Muscle of back (tissue), 11 donors: Measurements from ENCODE around the gene RASGRF2. TPM values are rescaled to one million over a fixed set of nuclear protein-coding genes. Genes with fewer than 3 reads are reported as not detected.

ENCODE experiments used
- DNase-seq, 3 donors: peaks; one replicate each; pipeline versions ENCODE4 v3.0.0 to v3.0.0-alpha.2; 2013
- polyA plus RNA-seq, 10 donors: library from polyadenylated mRNA; unstranded; fragments of 120-200 nt; gene quantifications; one replicate each; pipeline ENCODE4 v1.2.1, GENCODE V29; 2013; ENCODE audit not compliant: insufficient read length in 10 of 10

The RASGRF2 gene
- polyA plus RNA-seq, 10 donors, result 0.35 to 3.4 (median 0.85) TPM

DNA sequence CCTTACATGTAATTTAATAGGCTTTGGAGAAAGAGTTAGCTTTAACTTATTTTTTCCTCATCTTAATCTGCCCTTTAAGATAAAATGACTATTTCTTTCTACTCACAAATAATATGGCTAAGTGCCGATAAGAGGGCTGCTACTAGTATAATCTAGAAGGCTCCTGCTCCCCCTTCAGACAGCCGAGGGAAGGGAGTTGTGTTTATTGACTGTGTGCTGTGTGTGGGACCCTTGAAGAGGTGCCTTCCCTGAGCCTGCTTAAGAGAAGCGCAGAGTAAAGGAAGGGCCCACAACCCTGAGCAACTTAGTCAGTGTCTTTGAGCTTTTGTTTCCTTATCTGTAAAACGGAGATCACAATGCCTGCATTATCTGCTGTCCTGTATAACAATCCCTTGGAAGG is 244.9 kb downstream of the RASGRF2 start:
- no peak for DNase-seq

DNA sequence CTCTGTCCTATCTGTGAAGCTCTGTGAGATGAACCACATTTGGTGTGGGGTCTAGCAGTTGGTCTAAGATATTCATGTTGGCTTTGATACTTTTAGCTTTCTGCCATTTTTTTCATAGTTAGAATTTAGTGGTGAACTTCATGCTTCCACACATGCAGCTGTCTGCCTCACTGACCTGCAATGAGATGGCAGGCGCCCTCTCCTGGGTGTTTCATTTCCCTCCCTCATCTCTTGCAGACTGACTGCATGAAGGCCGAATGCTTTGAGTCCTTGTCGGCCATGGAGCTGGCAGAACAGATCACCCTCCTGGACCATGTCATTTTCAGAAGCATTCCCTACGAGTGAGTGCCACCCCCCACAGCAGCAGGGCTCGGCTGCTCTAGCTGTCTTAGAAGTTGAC is 246.8 kb downstream of the RASGRF2 start:
- no peak for DNase-seq

DNA sequence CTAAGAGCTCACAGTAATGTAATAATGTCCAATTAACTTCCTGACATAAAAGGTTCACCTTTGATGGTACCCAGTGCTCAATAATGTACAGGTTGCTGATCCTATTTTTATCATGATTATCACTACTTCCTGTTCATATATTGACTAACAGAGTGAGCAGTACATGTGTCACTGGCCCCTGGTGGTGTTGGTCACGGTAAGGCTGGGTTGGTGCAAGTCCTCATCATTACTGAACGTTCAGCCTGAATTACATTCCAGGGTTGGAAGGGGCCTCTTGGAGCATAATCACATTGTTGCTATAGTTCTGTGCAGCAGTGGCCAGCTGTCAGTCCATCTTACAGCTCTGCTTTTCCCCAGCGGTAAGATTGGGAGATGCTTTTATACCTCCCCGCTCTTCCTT is 248.7 kb downstream of the RASGRF2 start:
- DNase-seq, result no peak

DNA sequence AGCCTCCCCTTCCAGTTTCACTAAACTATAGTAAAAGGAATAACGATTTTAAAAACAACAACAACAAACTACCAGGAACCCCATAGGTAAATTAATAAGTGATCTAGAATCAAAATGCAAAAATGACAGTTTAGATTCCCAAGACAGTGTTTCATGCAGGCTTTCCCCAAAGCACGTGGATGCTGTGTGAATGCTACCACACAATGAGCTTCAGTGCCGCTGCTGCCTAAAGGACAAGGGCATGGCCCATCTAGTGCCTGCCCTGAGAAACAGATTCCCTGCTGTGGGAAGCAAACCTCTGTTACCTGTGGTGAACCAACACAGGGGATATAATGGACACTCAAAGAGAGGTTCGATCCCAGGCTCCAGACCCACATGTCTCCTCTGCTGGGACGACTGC is 249.2 kb downstream of the RASGRF2 start:
- DNase-seq, result no peak

DNA sequence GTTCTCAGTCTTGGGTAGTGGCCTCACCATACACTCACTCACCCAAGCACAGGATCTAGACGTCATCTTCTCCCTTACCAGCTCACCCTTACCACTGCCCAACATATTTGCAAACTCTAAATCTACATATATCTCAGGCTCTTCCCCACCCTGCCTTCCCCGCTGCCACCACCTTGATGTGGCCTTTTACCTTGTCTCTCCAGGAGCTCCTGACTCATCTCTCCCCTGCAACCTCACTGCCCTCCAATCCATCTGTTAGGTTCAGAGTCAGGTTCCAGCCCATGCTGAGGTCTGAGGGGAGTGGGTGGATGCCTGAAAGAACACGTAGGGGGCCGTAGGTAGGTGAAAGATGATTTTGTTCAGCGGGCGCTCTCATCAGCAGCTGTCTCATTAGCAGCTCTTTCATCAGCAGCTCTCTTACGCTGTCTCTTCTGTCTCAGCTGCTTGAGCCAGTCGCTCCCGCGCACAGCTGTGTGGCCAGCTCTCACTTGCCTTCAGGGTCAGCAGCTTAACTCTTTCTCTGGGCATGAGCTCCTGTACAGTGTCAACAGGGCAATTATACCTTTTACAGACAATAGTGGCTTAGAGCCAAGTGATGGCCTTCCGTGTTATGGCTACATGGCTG is 249.8 kb downstream of the RASGRF2 start:
- DNase-seq, result no peak

DNA sequence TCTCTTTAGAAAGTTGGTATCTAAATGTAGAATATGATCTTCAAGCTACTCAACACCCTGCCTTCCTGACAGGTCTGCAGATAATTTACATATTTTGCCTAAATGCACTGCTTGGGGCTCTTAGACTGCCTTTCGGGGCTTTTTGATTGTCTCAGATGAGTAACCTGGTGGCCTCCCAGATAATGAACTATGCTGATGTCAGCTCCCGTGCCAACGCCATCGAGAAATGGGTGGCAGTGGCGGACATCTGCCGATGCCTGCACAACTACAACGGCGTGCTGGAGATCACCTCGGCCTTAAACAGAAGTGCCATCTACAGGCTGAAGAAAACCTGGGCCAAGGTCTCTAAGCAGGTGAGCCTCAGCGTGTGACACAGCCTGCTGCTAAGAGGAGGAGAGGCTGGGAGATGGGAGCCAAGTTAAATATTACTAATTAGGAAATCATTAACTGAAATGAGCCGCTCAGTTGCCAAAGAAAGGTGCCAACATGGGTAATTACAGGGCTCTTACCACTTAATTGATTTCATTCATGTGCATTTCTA is 252.1 kb downstream of the RASGRF2 start:
- no peak for DNase-seq

DNA sequence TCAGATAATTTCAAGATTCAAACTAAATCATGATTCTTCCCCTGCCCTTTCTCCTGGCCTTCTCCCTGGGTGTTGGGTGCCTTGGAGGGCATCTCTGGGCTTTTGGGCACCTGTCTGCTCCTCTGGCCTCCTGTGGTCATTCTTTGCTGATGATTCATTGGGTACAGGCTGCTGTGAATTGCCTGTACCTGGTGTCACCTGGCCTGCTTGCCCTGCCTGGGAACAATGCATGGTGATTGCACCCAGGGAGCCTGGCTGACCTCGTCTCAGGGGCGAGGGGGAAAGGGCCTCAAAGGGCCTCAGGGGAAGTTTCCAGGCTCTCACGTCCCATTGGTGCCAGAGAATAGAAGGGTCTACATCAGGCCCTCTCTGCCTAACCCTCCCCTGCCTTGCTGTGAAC is 252.9 kb downstream of the RASGRF2 start:
- no peak for DNase-seq

DNA sequence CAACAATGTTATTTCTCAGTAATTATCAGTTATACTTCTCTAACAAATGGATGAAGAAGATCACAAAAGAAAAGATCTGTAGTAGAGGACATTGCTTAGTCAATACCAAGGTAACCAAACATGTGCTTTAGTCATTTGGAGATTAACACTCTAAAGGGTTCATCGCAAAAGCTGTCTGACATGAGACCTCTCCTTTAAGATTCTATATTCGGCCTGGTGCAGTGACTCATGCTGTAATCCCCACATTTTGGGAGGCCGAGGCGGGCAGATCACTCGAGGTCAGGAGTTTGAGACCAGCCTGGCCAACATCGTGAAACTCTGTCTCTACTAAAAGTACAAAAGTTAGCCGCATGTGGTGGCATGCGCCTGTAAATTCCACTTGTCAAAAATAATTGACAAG is 254.7 kb downstream of the RASGRF2 start:
- no peak for DNase-seq

DNA sequence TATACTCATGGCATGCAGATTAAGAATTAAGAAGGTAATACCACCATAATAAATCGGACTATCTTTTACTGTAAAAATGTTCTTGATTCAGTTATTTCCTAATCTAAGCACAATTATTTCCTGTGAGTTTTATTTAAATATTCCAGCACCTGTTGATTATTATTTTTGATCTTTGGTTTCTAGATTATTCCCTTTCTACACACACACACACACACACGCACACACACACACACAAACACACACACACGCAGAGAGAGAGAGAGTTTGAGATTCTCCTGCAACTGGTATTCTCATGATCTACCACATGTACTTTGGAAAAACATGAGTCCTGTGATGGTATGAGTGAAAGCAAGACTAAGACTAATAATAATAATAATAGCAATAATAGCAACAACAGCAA is 256.0 kb downstream of the RASGRF2 start:
- no peak for DNase-seq

DNA sequence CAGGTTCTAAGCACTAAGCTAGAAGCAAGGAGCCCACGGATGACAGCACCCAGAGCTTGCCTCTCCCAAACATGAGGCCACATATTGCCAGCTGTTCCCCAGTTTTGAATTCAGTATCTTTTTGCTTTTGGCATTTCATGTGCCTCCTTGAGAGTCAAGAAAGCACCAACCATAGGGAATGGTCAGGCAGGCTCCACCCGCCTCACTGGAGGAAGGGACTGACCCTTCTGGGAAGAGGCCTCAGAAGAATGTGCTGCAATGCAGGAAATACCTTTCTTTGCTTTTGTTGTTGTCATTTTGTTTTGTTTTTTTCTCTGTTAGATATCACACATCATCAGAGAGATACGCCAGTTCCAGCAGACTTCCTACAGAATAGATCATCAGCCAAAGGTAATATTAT is 259.2 kb downstream of the RASGRF2 start:
- DNase-seq, result no peak

DNA sequence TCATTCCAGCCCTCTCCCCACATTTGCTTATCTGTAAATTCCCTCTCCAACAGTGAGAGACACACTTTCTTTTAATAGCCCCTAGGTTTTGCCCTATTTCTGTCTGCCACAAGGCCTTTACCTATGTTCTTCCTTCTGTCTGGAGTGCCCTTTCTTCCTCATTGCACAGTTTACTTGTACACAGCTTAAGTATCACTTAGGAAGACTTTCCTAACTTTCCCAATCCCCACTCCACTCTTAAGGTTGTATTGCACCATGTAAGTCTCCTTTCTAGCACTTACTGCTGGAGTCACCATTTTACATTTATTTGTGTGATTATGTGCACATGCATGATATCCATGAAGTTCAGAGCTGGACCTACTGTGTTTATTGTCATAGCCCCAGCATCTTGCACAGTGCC is 262.1 kb downstream of the RASGRF2 start:
- DNase-seq, result no peak

DNA sequence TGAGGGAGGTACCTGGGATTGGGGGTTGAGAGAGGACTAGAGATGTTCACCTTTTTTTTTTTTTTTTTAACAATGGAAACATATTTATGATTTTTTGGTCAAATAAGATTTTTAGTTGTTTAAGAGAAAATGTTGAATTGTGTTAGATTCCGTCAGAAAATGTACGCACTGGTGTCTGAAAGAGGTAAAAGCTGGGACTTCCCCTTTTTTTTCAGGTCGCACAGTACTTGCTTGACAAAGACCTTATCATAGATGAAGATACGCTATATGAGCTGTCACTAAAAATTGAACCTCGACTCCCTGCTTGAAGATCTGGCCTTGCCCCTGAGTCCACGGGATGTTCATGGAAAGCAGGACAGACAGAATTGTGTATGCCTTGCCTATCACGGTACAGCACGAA is 265.3 kb downstream of the RASGRF2 start:
- no peak for DNase-seq

DNA sequence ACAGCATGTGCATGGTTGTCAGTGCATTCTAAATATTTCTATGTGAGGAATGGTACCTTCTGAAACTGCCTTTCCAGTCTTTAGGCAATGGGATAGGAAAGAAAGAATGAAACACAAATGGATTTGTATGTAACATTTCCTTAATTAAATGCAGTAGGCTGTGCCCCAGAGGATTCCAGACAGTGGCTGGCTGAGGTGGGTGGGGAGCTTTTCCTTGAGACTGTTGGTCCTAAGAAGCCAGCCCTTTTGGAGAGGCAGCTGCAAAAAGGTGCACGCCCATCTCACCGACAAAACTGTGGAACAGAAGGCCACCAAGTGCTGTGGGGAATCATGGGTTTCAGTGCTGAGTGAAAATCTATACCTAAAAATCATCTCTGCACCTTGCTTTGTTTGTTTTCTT is 266.1 kb downstream of the RASGRF2 start:
- no peak for DNase-seq

DNA sequence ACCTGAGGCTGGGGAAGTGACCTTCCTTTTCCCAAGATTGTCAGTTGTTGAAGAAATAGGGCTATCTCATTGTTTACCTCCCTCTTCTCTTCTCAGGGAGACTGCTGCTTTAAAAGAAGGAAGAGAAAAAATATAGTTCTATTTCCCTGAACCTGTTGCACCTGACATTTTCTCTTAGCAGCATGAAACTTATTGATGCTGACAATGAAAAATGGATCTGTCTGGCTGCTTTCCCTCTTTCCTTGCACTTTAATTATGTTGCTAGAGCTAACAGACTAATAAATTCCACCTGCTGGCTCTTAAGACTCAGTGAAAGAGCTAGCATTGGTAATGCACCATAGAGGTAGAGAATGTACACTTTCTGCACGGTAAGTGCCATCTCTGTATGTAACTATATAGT is 266.8 kb downstream of the RASGRF2 start:
- no peak for DNase-seq

DNA sequence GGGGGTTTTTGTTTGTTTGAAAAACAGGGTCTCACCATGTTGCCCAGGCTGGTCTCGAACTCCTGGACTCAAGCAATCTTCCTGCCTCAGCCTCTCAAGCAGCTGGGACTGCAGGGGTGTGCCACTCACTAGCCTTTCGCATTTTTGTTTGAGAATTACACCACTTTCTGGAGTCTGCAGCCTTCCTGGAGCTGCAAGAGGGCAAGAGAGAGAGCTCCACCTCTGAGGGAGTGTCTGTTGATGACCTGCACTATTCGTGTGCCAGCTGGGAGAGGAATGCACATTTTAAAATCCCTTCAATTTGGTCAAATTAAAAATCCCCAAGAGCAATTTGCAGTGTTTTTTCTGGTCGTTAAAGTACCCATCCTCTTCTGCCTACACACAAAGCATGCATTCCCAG is 267.9 kb downstream of the RASGRF2 start:
- DNase-seq, result no peak

DNA sequence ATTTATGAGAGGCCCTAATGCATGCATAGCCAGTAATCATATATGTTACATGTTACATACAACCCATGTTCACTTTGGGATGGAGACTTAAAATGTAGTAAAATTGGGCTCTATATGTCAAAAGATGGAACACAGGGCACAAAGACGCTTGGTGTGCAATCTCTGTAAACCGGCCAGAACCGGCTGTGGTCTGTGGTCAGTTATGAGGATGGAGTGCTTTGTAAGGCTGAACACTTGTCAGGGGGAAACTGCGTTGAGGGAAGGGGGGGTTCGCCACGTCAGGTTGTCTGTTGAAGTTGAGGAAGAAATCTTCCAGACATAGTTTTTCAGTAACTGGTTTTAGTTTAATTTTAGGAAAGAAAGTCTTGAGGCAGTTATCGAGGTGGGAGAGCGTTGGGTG is 270.3 kb downstream of the RASGRF2 start:
- no peak for DNase-seq

DNA sequence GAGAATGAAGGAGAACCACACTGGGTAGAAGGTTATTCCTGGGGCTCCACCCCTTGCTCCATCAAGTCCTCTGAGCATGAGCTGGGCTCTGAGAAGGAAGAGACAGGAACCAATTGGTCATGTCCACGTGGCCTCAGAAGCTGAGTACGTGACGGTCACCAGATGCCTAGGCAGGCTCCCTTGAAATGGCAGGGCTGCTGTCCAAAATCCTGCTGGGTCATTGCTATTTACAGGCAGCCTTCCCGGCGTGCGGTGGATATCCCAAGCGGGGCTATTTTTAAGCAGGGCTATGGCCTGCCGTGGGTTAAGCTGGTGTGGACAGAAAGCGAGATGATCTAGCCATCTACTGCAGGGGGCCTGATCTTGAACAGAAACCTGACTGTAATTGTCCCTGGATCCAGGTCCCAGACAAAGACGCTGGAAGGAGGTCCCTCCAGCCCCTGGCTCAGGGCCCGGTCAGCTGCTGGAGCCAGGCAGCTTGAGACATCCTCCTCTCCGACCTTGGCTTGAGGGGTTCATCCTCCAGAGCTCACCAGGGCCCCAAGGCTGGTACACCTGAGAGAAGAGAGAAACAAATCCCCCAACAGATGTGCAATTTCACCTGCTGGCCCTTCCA is 272.4 kb downstream of the RASGRF2 start:
- DNase-seq, result peak; percentile 49 to 64 (median 64)

DNA sequence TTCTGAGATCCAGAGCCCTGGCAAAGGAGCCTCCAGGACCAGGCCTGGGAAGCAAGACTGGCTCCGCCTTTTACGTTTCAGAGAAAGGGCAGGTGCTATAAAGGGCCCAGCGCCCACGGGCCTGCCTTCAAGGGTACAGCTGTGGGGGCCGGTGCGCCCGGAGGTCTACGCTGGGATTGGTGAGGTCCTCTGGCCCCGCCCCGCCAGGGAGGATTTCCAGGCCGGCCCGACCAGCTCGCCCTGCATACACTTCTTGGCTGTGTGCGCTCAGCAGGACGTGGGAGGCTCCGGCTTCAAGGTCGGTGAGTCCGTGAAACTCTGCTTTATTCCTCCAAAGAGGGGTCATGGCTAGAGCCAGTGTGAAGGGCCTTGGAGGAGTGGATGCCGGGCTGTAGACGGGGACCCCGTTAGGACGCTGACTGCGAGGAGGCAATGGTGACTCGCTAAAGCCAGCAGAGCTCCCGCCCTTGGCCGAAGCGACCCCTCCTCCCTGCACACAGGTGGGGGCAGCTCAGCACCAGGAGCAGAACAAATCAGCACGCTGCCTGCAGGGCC is 273.0 kb downstream of the RASGRF2 start, which contains the start of gene CKMT2:
Gene CKMT2, plus strand, starts transcription at position 243 of the 555 bp plus-strand sequence. CDS start 17,811 bp downstream, outside the sequence.
- DNase-seq, result peak; percentile 67 to 87 (median 75)

DNA sequence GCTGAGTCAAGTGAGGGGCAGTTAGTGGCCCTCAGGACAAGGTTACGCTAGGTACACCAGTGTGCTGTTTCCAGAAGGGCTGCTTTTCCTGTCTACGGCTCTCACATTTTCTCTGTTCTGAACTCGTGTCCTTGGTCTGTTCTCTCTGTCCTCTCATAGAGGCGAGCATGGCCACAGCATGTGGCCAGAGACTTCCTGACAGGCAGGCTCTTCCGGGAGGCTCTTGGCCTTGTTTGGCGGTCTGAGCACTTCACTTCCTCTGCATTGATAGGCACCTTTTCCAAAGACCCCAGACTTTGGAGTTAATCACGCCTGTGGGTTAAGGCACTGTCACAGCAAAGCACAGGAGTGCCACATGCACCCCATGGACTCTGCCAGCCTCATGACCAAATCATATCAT is 274.1 kb downstream of the RASGRF2 start:
- DNase-seq, result no peak

DNA sequence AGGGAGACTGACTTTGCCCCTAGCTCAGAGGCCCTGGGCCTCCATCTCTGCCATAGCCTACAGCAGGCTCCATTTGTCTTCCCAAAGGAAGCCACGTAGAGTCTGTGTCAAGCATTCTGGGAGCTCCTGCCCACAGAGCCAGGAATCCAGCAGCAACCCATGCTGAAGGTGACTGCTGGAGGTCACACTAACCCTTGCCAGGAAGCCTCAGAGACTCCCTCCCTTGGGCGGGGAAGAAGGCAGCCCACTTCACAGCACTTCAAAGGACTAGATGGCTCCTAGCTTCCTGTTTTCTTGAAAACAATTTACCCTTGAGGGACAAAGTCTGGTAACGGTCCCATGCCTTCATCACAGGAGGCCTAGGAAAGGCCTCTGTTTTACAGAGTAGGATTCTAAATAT is 274.6 kb downstream of the RASGRF2 start:
- no peak for DNase-seq

DNA sequence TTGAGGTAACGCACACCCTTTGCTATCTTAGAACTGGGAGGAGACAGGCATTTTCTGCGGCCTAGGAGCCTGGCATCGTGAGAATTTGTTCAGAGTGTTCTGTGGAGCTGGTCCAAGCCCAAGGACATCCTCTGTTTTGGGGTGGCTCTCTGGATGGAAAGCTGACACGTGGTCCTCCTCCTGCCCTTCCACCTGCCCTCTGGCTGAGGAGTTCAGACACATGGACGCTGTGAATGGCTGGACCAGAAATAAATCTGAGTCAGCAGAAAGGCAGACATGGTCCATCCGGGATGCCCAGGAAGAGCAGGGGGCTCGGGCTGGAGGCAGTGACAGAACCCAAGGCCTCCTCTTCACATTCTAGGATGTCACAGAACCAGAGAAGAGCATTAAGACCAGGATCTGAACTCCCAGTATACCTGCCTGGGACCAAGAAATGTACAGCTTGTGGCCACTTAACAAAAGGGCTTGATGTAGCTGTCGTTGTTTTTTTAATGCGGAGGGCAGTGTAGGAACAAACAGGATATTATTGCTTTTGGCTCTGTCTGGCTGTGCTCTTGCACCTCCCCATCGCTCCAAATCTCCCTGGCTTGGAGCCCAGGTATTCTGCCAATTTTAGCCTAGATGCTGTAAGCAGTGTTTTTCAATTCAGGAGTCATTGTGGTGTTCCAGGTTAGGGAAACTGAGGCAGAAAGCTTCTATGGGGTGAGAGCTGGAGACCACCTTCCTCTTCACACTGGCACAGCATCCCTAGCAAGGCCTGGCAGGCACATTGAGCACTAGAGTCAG is 275.3 kb downstream of the RASGRF2 start:
- no peak for DNase-seq

DNA sequence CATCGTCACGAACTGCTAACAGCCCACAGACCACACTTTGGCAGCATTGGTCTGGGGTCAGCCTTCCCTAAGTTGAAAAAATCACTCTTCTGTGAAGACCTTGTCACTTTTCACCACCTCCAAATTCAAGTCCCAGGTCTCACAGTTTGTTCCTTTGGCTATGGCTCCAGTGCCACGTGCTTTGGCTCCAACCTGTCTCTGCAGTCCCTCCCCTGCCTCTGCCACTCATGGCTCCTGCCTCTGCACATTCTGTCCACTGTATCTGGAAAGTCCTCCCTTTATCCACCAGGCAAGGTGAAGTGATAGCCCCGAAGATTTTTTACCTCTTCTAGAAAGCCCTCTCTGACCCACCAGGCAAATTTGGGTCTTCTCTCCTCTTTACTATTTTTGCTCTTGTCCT is 278.3 kb downstream of the RASGRF2 start:
- no peak for DNase-seq

DNA sequence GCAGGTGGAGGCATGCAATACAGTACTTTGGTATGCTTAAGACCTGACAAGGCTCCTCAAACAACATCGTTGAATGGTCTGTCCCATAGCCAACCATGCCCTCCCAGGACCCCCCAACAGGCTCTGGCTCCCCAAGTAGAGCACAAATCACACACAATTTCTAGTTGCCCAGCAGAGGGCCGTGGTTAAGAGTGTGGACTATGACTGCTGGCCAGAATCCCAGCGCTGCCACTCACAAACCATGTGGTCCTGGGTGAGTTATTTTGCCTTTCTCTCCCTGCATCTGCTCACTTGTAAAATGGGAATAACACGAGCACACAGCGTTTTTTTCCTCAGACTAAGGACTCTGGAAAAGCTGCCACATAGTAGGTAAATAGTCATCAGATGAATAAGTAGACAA is 279.4 kb downstream of the RASGRF2 start:
- no peak for DNase-seq
